HepG2 (cell line): ENCODE data around the gene PSRC1. TPM values are rescaled to one million over a fixed set of nuclear protein-coding genes. Genes with fewer than 3 reads are reported as not detected.
A peak's percentile ranks its signal among the peaks of the same experiment; 100 is the strongest.

Experiments
- AGO1 ChIP-seq: fragments of 200-400 bp; formaldehyde crosslinking; IDR thresholded peaks from 2 replicates; pipeline ENCODE4 v1.6.1; 2017; ENCODE audit warnings: mild to moderate bottlenecking, low read depth, low read length, moderate library complexity; ENCODE audit not compliant: poor library complexity, severe bottlenecking
- CAMTA2 ChIP-seq: sonication (generic); formaldehyde crosslinking; IDR thresholded peaks from 2 replicates; pipeline ENCODE4 v1.4.0; 2020; ENCODE audit warnings: mild to moderate bottlenecking, missing genetic modification reagents, borderline replicate concordance
- EED ChIP-seq: sonication (generic); formaldehyde crosslinking; IDR thresholded peaks from 2 replicates; pipeline ENCODE4 v1.5.0; 2020; ENCODE audit warnings: mild to moderate bottlenecking, missing genetic modification reagents
- FOXA3 ChIP-seq: IDR thresholded peaks from 2 replicates; pipeline ENCODE4 v1.6.1; 2016; ENCODE audit warnings: missing genetic modification reagents, missing compliant biosample characterization
- HIVEP1 ChIP-seq: sonication (generic); formaldehyde crosslinking; IDR thresholded peaks from 2 replicates; pipeline ENCODE4 v1.4.0; 2020; ENCODE audit warnings: mild to moderate bottlenecking, missing genetic modification reagents
- IRX3 ChIP-seq: sonication (generic); formaldehyde crosslinking; IDR thresholded peaks from 2 replicates; pipeline ENCODE4 v1.8.1; 2023; ENCODE audit warnings: mild to moderate bottlenecking, low read depth, missing genetic modification reagents, borderline replicate concordance
- MTF2 ChIP-seq: sonication (generic); formaldehyde crosslinking; IDR thresholded peaks from 2 replicates; pipeline ENCODE4 v1.5.0; 2020; ENCODE audit warnings: missing genetic modification reagents, borderline replicate concordance
- NAIF1 ChIP-seq: sonication (generic); formaldehyde crosslinking; IDR thresholded peaks from 2 replicates; pipeline ENCODE4 v1.5.0; 2020; ENCODE audit warnings: mild to moderate bottlenecking, missing genetic modification reagents, borderline replicate concordance
- NFKBIZ ChIP-seq: IDR thresholded peaks from 2 replicates; pipeline ENCODE4 v1.6.1; 2018; ENCODE audit warnings: missing genetic modification reagents, missing compliant biosample characterization
- PAF1 ChIP-seq: IDR thresholded peaks from 2 replicates; pipeline ENCODE4 v1.6.1; 2016; ENCODE audit warnings: missing genetic modification reagents, missing compliant biosample characterization
- RFX3 ChIP-seq: IDR thresholded peaks from 2 replicates; pipeline ENCODE4 v1.6.1; 2016; ENCODE audit warnings: missing biosample characterization, missing genetic modification reagents
- SAFB2 ChIP-seq: sonication (generic); formaldehyde crosslinking; IDR thresholded peaks from 2 replicates; pipeline ENCODE4 v1.5.1; 2020; ENCODE audit warnings: missing genetic modification reagents, low read depth, mild to moderate bottlenecking, borderline replicate concordance
- SMARCC2 ChIP-seq: fragments of 450-650 bp; IDR thresholded peaks from 2 replicates; pipeline ENCODE4 v1.6.1; 2017; ENCODE audit warnings: antibody characterized with exemption, mild to moderate bottlenecking
- SOX6 ChIP-seq, 2 experiments: fragments of 450-650 bp in 1 of 2; sonication (generic) in 1 of 2; formaldehyde crosslinking in 1 of 2; IDR thresholded peaks; 2 replicates each; pipeline versions ENCODE4 v1.4.0 to v1.6.1; 2017 to 2020; ENCODE audit warnings: antibody characterized with exemption in 1 of 2, mild to moderate bottlenecking in 1 of 2, missing genetic modification reagents in 1 of 2
- SP140L ChIP-seq: sonication (generic); formaldehyde crosslinking; IDR thresholded peaks from 2 replicates; pipeline ENCODE4 v1.4.0; 2020; ENCODE audit warnings: missing genetic modification reagents, borderline replicate concordance
- TBX2 ChIP-seq: sonication (generic); formaldehyde crosslinking; IDR thresholded peaks from 2 replicates; pipeline ENCODE4 v1.5.0; 2020; ENCODE audit warnings: missing genetic modification reagents, mild to moderate bottlenecking, borderline replicate concordance
- ZNF263 ChIP-seq: sonication (generic); formaldehyde crosslinking; IDR thresholded peaks from 2 replicates; pipeline ENCODE4 v1.4.0; 2020; ENCODE audit warnings: missing genetic modification reagents
- ZNF3 ChIP-seq: IDR thresholded peaks from 2 replicates; pipeline ENCODE4 v1.7.0; 2017; ENCODE audit warnings: inconsistent platforms
- ZNF331 ChIP-seq: sonication (generic); formaldehyde crosslinking; IDR thresholded peaks from 2 replicates; pipeline ENCODE4 v1.4.0; 2020; ENCODE audit warnings: missing genetic modification reagents
- ZNF382 ChIP-seq: sonication (generic); formaldehyde crosslinking; IDR thresholded peaks from 2 replicates; pipeline ENCODE4 v1.5.0; 2020; ENCODE audit warnings: missing genetic modification reagents, mild to moderate bottlenecking, borderline replicate concordance
- ZNF496 ChIP-seq: sonication (generic); formaldehyde crosslinking; IDR thresholded peaks from 2 replicates; pipeline ENCODE4 v1.8.1; 2023; ENCODE audit warnings: mild to moderate bottlenecking, moderate library complexity, missing genetic modification reagents; ENCODE audit not compliant: insufficient replicate concordance
- ZNF713 ChIP-seq: sonication (generic); formaldehyde crosslinking; IDR thresholded peaks from 2 replicates; pipeline ENCODE4 v1.4.0; 2020; ENCODE audit warnings: mild to moderate bottlenecking, missing genetic modification reagents
- polyA plus RNA-seq, 8 experiments: library from polyadenylated mRNA; depleted of rRNA in 3 of 8; stranded (reverse) in 7 of 8; unstranded in 1 of 8; fragments of >200 nt; fragmentation: Illumina TruSeq in 4 of 8; extraction: Trizol in 4 of 8; gene quantifications; 2 replicates each; pipeline versions ENCODE4 v1.2.1 to v1.2.3, GENCODE V29; 2011 to 2016; ENCODE audit warnings: low read depth in 4 of 8, missing spikeins in 1 of 8, mixed read lengths in 1 of 8; ENCODE audit not compliant: insufficient read depth in 1 of 8
- total RNA-seq, 5 experiments: library from RNA; depleted of rRNA; stranded (reverse); fragments of >200 nt; fragmentation: Illumina TruSeq; extraction: Trizol; gene quantifications; 2 replicates each; pipeline ENCODE4 v1.2.3, GENCODE V29; 2016; ENCODE audit warnings: low read depth in 1 of 5
- TF ChIP-seq, protein P1 (sequence below): sonication (generic); formaldehyde crosslinking; IDR thresholded peaks from 2 replicates; pipeline ENCODE4 v1.8.0; 2022; ENCODE audit warnings: low read depth, missing genetic modification reagents
- TF ChIP-seq, protein P2 (sequence below), 2 experiments: sonication (generic) in 1 of 2; formaldehyde crosslinking in 1 of 2; IDR thresholded peaks; 2 replicates each; pipeline versions ENCODE4 v1.5.1 to v1.6.1; 2011 to 2020; ENCODE audit warnings: borderline replicate concordance in 1 of 2, low read depth in 1 of 2, low read length in 1 of 2, mild to moderate bottlenecking in 1 of 2, missing genetic modification reagents in 1 of 2, moderate library complexity in 1 of 2
- TF ChIP-seq, protein P3 (sequence below): sonication (generic); formaldehyde crosslinking; IDR thresholded peaks from 2 replicates; pipeline ENCODE4 v1.4.0; 2020; ENCODE audit warnings: missing genetic modification reagents

PSRC1 gene
- total and polyA plus RNA-seq, 2 of the 13 experiments (the other 11 are each of a cell fraction or from before 2014, with no cell fraction given), result 28.6 to 30.3 TPM

DNA sequence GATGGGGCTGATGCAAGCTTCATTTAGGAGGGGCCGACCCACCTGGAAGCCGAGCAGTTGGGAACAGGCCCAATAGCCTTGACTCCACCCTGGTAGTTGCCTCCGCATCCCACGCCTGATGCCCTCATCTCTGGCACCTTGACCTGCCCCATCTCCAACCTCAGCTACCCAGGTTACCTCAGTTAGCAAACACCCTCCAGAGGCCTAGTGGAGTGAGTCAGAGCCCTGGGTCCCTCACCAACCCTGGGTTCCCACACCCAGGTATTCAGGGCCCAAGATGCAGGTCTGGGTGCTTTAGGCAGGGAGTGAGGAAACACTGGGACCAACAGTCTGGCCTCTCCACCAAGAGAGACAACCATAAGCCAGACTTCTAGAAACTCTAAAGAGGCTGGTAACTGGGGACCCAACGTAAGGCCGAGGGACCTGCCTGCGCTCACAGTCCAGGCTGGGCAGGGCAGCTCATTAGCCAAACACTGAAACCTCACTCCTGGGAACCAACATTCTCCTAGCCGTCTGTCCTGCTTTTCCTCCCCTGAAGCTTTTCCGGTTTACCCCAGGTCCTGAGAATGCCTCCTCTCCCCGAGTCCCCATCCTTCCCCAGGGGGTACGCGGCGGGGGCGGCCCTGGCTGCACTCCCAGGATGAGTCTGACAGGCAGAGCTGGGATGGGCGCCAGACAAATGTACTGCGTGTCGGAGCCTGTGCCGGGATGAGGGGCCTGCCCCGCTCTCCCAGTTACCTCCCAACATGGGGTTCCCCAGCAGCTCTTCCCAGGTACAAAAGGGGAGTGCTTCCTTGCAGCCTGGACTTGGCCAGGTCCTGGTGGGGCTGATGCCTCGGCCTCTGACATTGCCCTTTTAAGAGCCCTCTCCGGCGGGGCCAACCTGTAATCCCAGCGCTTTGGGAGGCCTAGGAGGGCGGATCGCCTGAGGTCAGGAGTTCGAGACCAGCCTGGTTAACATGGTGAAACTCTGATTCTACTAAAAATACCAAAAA is 42.5 kb downstream of the PSRC1 start (continued):
- TF ChIP-seq MTF2, result no peak
- TF ChIP-seq FOXA3, result no peak
- no peak for TF ChIP-seq ZNF382 (CRISPR knock-in tag)
- TF ChIP-seq ZNF713, result no peak
- 0 out of 2 replicates have a peak, but pooled peaks have one; percentile 23 for TF ChIP-seq TBX2
- no peak for TF ChIP-seq SMARCC2
- TF ChIP-seq AGO1, result peak; percentile 90
- TF ChIP-seq ZNF263 (CRISPR knock-in tag), result no peak
- TF ChIP-seq SAFB2 (CRISPR knock-in tag), result no peak
- no peak for TF ChIP-seq RFX3
- TF ChIP-seq PAF1 (CRISPR knock-in tag), result 0 out of 2 replicates have a peak, but pooled peaks have one; percentile 14
- TF ChIP-seq, protein P1, sequence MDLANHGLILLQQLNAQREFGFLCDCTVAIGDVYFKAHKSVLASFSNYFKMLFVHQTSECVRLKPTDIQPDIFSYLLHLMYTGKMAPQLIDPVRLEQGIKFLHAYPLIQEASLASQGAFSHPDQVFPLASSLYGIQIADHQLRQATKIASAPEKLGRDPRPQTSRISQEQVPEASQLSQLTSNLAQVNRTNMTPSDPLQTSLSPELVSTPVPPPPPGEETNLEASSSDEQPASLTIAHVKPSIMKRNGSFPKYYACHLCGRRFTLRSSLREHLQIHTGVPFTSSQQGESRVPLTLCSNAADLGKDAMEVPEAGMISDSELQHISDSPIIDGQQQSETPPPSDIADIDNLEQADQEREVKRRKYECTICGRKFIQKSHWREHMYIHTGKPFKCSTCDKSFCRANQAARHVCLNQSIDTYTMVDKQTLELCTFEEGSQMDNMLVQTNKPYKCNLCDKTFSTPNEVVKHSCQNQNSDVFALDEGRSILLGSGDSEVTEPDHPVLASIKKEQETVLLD (CRISPR knock-in tag), result no peak
- no peak for TF ChIP-seq NFKBIZ (CRISPR knock-in tag)
- no peak for TF ChIP-seq SOX6 (IDR thresholded peaks at IDR 0.05)
- TF ChIP-seq SOX6 (CRISPR knock-in tag; IDR thresholded peaks at IDR 0.05), result no peak; the same call in 1 of the 2 replicates
- TF ChIP-seq CAMTA2 (CRISPR knock-in tag), result no peak
- no peak for TF ChIP-seq SP140L (CRISPR knock-in tag)
- peak; percentile 33; the same call in 1 of the 2 replicates for TF ChIP-seq EED
- TF ChIP-seq, protein P2, sequence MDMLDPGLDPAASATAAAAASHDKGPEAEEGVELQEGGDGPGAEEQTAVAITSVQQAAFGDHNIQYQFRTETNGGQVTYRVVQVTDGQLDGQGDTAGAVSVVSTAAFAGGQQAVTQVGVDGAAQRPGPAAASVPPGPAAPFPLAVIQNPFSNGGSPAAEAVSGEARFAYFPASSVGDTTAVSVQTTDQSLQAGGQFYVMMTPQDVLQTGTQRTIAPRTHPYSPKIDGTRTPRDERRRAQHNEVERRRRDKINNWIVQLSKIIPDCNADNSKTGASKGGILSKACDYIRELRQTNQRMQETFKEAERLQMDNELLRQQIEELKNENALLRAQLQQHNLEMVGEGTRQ (IDR thresholded peaks at IDR 0.05; ENCODE audit: low read depth, low read length), result no peak
- TF ChIP-seq, protein P2 (CRISPR knock-in tag; IDR thresholded peaks at IDR 0.05; ENCODE audit: borderline replicate concordance), result no peak
- no peak for TF ChIP-seq ZNF331 (CRISPR knock-in tag)
- TF ChIP-seq IRX3 (CRISPR knock-in tag), result no peak
- no peak for TF ChIP-seq HIVEP1 (CRISPR knock-in tag)
- TF ChIP-seq ZNF496 (CRISPR knock-in tag), result no peak
- TF ChIP-seq ZNF3 (CRISPR knock-in tag), result no peak
- TF ChIP-seq, protein P3, sequence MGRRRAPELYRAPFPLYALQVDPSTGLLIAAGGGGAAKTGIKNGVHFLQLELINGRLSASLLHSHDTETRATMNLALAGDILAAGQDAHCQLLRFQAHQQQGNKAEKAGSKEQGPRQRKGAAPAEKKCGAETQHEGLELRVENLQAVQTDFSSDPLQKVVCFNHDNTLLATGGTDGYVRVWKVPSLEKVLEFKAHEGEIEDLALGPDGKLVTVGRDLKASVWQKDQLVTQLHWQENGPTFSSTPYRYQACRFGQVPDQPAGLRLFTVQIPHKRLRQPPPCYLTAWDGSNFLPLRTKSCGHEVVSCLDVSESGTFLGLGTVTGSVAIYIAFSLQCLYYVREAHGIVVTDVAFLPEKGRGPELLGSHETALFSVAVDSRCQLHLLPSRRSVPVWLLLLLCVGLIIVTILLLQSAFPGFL, result no peak
- TF ChIP-seq NAIF1 (CRISPR knock-in tag), result no peak
